ENCODE data around the gene INTS15. TPM values are rescaled to one million over a fixed set of nuclear protein-coding genes. Genes with fewer than 3 reads are reported as not detected.

INTS15 gene
- total and polyA plus RNA-seq, 2 experiments from 2014 or later: 7.0 to 27.0 TPM

GRCh38 chr7:6613706-6614105 is 23.9 kb downstream of the INTS15 start:
- DNase-seq (ENCODE audit: low spot score): no peak
- Mint-ChIP-seq H3K27me3 (ENCODE audit: insufficient read depth, low read depth, poor library complexity) (peaks cover 15% of the 10 kb centered on the region), H3K9me3 (no peaks in the 10 kb centered on the region; the same call in 2 of the 3 replicates), H3K4me1 (peaks cover 14% of the 10 kb centered on the region), H3K36me3 (ENCODE audit: low read depth) (peaks cover 5% of the 10 kb centered on the region; the same call in 2 of the 3 replicates), H3K27ac (no peak overlapping the region), H3K4me3 (0 out of 3 replicates have a peak overlapping the region, but pooled peaks have one; percentile 29)
- Histone ChIP-seq H4K20me1 (replicated peaks; ENCODE audit: insufficient read depth) (no peaks in the 10 kb centered on the region), H3K4me2 (no peak overlapping the region), H3F3A (replicated peaks; ENCODE audit: low read depth) (no peaks in the 10 kb centered on the region), H3K27me3 (ENCODE audit: insufficient read depth) (no peaks in the 10 kb centered on the region), H3K4me1 (ENCODE audit: insufficient read depth) (peaks cover 13% of the 10 kb centered on the region), H3K9me2 (ENCODE audit: insufficient read depth) (no peaks in the 10 kb centered on the region), H2AFZ (no peak overlapping the region), H3K36me3 (ENCODE audit: insufficient read depth) (no peaks in the 10 kb centered on the region), H3K4me3 (no peak overlapping the region), H3K27ac (ENCODE audit: low read depth) (no peak overlapping the region), H3K79me2 (replicated peaks; ENCODE audit: insufficient read depth) (no peaks in the 10 kb centered on the region)
- no peak for ATAC-seq
- TF ChIP-seq EZH2 (IDR thresholded peaks at IDR 0.05; ENCODE audit: low read depth, unreplicated experiment) (no peak), ETS1 (IDR thresholded peaks at IDR 0.05) (no peak), ZNF114 (CRISPR knock-in tag; IDR thresholded peaks at IDR 0.05) (no peak), NANOG (IDR thresholded peaks at IDR 0.05; ENCODE audit: borderline replicate concordance) (no peak), ZNF331 (CRISPR knock-in tag; IDR thresholded peaks at IDR 0.05; ENCODE audit: low read depth) (no peak), CTCF (conservative IDR thresholded peaks at IDR 0.05; ENCODE audit: low read depth in 2 of 2) (no peak), CREB1 (CRISPR knock-in tag; IDR thresholded peaks at IDR 0.05; ENCODE audit: low read depth) (no peak), POLR2AphosphoS5 (IDR thresholded peaks at IDR 0.05; ENCODE audit: low read depth) (no peak), ZNF462 (CRISPR knock-in tag; IDR thresholded peaks at IDR 0.05) (no peak), STAT1 (IDR thresholded peaks at IDR 0.05; ENCODE audit: unreplicated experiment) (no peak), REST (IDR thresholded peaks at IDR 0.05; ENCODE audit: unreplicated experiment) (no peak)

All from GM23338 (cell line).